Brain microvascular endothelial cell (primary cell): ENCODE measurements around the gene DUSP14.

Experiments used
- DNase-seq: peaks from one replicate; pipeline ENCODE4 v3.0.0-alpha.2; 2020
- H3K27ac ChIP-seq: fragments of 250-450 bp; sonication (Bioruptor Pico); 2 replicates; pipeline ENCODE4 v1.5.1; 2020; ENCODE audit warnings: mild to moderate bottlenecking, moderate library complexity
- H3K27me3 ChIP-seq: fragments of 250-450 bp; sonication (Bioruptor Pico); replicated peaks from 2 replicates; pipeline ENCODE4 v1.5.1; 2020; ENCODE audit warnings: mild to moderate bottlenecking
- H3K36me3 ChIP-seq: fragments of 250-450 bp; sonication (Bioruptor Pico); replicated peaks from 2 replicates; pipeline ENCODE4 v1.5.1; 2020; ENCODE audit warnings: mild to moderate bottlenecking
- H3K4me3 ChIP-seq: 2 replicates; pipeline ENCODE4 v1.5.1; 2011; ENCODE audit warnings: low read depth, mild to moderate bottlenecking, control low read depth, low read length, moderate library complexity
- in situ Hi-C: cut with HindIII; loops from 2 replicates; pipeline ENCODE4 v1.10.0; 2017; ENCODE audit warnings: low sequenced_read_pairs, low pct_ligation_motif_present
- TF ChIP-seq, protein P1 (sequence below): IDR thresholded peaks from 2 replicates; pipeline ENCODE4 v1.5.1; 2011; ENCODE audit warnings: low read depth, mild to moderate bottlenecking, moderate library complexity, low read length, control low read depth, inconsistent platforms; ENCODE audit errors: missing control alignments

The DUSP14 gene

DNA sequence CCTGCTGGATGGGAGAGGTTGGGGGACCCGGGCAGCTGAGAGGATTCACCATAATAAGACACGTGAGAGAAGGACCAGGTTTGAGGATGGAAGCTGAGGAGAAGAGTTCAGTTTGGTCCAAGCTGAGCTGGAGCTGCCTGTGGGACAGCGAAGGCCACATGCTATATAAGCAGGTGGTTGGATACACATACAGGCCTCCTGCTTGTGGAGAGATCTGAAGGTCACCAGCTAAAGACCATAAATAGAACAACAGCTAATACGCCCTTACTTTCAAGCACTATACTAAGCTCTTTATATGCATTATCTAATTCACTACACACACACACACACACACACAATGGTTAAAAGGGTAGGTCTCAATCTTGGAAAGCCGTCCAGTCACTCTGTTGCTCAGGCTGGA, 32.1 kb downstream of the DUSP14 start:
- no peaks in the 10 kb centered on the region for H3K27me3 ChIP-seq
- peaks cover 12% of the 10 kb centered on the region for H3K36me3 ChIP-seq
- no peak for DNase-seq
- in situ Hi-C loops, result no loop called here
- no peak overlapping the region for H3K27ac ChIP-seq
- TF ChIP-seq, protein P1, sequence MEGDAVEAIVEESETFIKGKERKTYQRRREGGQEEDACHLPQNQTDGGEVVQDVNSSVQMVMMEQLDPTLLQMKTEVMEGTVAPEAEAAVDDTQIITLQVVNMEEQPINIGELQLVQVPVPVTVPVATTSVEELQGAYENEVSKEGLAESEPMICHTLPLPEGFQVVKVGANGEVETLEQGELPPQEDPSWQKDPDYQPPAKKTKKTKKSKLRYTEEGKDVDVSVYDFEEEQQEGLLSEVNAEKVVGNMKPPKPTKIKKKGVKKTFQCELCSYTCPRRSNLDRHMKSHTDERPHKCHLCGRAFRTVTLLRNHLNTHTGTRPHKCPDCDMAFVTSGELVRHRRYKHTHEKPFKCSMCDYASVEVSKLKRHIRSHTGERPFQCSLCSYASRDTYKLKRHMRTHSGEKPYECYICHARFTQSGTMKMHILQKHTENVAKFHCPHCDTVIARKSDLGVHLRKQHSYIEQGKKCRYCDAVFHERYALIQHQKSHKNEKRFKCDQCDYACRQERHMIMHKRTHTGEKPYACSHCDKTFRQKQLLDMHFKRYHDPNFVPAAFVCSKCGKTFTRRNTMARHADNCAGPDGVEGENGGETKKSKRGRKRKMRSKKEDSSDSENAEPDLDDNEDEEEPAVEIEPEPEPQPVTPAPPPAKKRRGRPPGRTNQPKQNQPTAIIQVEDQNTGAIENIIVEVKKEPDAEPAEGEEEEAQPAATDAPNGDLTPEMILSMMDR, result no peak
- H3K4me3 ChIP-seq, result no peak overlapping the region

DNA sequence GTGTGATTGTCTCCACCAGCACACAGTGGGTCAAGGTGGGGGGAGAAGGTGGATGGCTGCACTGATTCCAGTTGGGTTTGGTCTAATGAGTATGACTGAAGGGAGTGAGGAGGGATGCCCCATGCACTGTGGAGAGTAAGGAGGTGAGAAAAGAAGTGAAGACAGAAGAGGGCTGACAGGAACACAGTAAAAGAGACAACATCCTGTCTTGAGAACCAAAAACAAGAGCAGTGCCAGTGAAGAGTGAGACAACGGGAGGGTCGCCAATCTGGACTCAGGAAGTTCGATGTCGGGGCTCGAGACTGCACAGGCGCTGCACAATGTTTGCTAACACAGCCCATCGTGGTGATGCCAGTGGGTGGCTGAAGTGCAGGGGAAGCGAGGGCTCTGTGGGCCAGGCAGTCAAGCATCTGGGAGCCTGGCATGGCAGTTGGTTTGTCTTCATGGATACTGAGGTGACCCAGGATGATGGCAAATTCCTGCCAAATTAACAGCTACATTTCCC, 34.1 kb downstream of the DUSP14 start:
- Histone ChIP-seq H3K27ac (no peak overlapping the region), H3K27me3 (no peaks in the 10 kb centered on the region), H3K36me3 (peaks cover 6% of the 10 kb centered on the region), H3K4me3 (no peak overlapping the region)
- TF ChIP-seq, protein P1, result no peak
- in situ Hi-C loops, result no loop called here
- no peak for DNase-seq

DNA sequence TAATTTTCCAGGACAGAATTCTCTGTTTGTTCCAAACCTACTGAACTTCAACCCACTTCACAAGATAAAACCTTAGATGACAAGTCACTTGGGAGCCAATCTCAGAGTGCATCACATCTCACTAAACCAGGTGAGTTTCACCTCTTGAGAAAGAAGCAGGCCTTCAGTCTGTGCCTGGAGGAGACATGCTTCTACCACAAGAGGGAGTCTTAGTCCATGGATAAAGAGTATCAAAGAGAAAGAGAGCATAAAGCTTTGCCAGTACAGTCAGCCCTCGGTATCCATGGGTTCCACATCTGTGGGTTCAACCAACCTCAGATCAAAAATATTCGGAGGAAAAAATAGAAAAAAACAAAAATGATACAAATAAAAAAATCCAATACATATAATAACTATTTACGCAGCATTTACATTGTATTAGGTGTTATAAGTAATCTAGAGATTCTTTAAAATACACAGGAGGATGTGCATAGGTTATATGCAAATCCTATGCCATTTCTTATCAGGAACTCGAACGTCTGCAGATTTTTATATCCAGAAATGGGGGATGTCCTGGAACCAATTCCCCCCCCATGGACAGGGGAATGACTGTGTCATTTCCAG, 37.7 kb downstream of the DUSP14 start:
- Histone ChIP-seq H3K4me3 (no peak overlapping the region), H3K27me3 (no peaks in the 10 kb centered on the region), H3K36me3 (peaks cover 14% of the 10 kb centered on the region), H3K27ac (no peak overlapping the region)
- in situ Hi-C loops, result no loop called here
- TF ChIP-seq, protein P1, result peak; percentile 89
- peak; percentile 16 for DNase-seq

DNA sequence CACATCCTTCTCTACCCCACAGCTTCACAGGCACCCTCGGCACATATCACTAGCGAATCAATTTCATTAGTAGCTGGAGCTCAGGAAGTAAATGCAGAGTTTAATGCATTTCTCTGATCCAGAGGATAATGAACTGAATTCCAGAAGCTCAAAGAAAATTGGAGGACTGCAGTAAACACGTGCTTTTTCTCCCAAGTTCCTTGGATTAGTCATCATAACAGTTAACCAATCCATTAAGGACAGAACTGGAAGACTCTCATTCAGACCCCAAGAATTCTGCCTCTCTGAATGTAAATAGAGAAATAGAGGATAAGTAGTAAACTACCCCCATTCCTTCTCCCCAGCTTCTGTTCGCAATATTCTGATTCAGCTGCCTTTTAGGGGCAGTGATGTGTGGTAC, 40.7 kb downstream of the DUSP14 start:
- TF ChIP-seq, protein P1, result no peak
- no peak for DNase-seq
- Histone ChIP-seq H3K36me3 (peaks cover 16% of the 10 kb centered on the region), H3K27ac (no peak overlapping the region), H3K4me3 (no peak overlapping the region), H3K27me3 (no peaks in the 10 kb centered on the region)
- in situ Hi-C loops, result no loop called here

DNA sequence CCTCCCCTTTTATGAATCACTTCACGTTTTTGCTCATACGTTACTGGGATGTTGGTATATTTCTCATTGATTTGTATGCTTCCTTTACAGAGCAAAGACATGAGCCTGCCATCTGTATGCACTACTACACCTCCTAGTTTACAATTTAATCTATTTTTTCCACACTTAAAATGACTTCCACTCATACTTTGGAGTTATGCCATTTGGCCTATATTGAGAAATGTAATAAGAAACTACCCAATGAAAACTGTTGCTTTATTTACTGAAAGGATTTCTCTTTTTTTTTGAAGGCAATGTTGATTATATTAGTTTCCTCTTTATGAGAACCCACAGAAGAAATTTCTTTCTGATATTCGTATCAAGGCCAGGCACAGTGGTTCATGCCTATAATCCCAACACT, 43.1 kb downstream of the DUSP14 start:
- no peak overlapping the region for H3K4me3 ChIP-seq
- DNase-seq, result no peak
- TF ChIP-seq, protein P1, result no peak
- no peaks in the 10 kb centered on the region for H3K27me3 ChIP-seq
- no peak overlapping the region for H3K27ac ChIP-seq
- peaks cover 38% of the 10 kb centered on the region for H3K36me3 ChIP-seq
- in situ Hi-C loops, result no loop called here

DNA sequence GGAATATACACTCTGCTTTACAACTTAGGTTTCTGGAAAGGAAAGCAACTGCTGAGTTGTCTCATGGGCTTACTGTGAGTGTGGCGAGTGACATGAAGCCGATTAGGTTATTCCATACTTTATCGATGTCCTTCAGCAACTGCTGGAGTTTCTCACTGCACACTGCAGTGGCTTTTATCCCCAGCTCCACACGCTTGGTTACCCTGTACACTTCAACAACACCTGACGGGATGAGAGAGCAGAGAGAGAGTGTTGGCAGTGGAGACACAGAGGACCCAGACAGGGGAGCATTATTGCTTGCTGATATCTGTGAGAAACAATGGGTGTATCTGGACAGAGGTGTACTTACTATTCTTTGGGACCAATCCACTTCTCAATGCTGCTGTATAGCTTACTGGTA, 46.2 kb downstream of the DUSP14 start:
- DNase-seq, result no peak
- in situ Hi-C loops, result no loop called here
- Histone ChIP-seq H3K4me3 (no peak overlapping the region), H3K36me3 (peaks cover 53% of the 10 kb centered on the region), H3K27ac (no peak overlapping the region), H3K27me3 (no peaks in the 10 kb centered on the region)
- TF ChIP-seq, protein P1, result no peak
